Neural crest cell (in vitro differentiated cells): Measurements from ENCODE around the gene C19orf25. TPM values are rescaled to one million over a fixed set of nuclear protein-coding genes. Genes with fewer than 3 reads are reported as not detected.

Experiments used
- DNase-seq: peaks from one replicate; pipeline ENCODE4 v3.0.0; 2021; ENCODE audit warnings: low read depth, mixed read lengths, low spot score
- H3K27ac Mint-ChIP-seq: one replicate; pipeline ENCODE4 v1.8.0; 2021; ENCODE audit warnings: mild to moderate bottlenecking, mixed read lengths; ENCODE audit not compliant: unreplicated experiment
- H3K27me3 Mint-ChIP-seq: 2 replicates; pipeline ENCODE4 v1.8.0; 2021; ENCODE audit warnings: low read depth, mild to moderate bottlenecking, mixed read lengths
- H3K36me3 Mint-ChIP-seq: 2 replicates; pipeline ENCODE4 v1.8.0; 2021; ENCODE audit warnings: low read depth, mild to moderate bottlenecking, mixed read lengths
- H3K4me1 Mint-ChIP-seq: 2 replicates; pipeline ENCODE4 v1.8.0; 2021; ENCODE audit warnings: mixed read lengths
- H3K4me3 Mint-ChIP-seq: one replicate; pipeline ENCODE4 v1.8.0; 2021; ENCODE audit warnings: mild to moderate bottlenecking, mixed read lengths
- H3K9me3 Mint-ChIP-seq: 2 replicates; pipeline ENCODE4 v1.8.0; 2021; ENCODE audit warnings: mixed read lengths
- total RNA-seq: library from RNA; stranded (reverse); gene quantifications from 2 replicates; pipeline ENCODE4 v1.2.1, GENCODE V29; 2021
- TF ChIP-seq, protein P1 (sequence below): fragments of 200-600 bp; sonication (generic); conservative IDR thresholded peaks from 2 replicates; pipeline ENCODE4 v1.5.0; 2021; ENCODE audit warnings: antibody characterized with exemption, mild to moderate bottlenecking

C19orf25 gene
- total RNA-seq, 1 donor from 2014 or later: 41.5 TPM

DNA sequence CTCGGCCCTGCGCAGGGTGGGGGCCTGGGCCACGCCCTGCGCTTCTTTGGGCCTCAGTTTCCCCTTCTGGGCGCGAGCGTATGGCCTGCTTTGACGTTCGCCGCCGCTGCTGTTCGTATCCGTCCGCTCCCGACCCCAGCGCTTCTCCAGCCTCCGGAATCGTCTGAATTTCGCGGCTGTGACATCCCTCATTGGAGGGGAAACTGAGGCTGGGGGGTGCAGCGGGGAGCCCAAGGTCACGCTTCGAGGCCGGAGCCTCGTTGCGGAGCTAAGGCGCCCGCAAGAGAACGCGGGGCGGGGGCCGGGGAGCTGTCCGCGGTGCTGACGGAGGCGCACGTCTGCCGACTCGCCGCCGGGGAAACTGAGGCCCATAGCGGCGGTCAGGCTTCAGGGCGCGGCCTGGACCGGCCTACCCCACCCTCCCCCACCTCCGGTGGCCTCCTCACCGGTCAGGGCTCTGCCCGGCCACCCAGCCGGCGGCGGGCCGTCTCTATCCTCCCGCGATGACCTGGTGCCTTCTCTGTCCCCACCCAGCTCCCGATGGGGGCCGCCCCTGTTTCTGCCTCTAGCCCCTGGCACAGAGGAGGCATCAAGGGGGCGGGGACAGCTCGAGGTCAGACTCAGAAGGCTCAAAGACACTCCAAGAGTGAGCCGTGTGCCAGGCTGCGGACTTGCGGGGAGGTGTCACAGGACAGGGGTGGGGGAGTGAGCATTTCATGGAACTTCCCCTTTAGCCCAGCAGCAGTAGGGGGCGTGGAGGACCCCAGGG, 32.1 kb downstream of the C19orf25 start:
- TF ChIP-seq, protein P1, sequence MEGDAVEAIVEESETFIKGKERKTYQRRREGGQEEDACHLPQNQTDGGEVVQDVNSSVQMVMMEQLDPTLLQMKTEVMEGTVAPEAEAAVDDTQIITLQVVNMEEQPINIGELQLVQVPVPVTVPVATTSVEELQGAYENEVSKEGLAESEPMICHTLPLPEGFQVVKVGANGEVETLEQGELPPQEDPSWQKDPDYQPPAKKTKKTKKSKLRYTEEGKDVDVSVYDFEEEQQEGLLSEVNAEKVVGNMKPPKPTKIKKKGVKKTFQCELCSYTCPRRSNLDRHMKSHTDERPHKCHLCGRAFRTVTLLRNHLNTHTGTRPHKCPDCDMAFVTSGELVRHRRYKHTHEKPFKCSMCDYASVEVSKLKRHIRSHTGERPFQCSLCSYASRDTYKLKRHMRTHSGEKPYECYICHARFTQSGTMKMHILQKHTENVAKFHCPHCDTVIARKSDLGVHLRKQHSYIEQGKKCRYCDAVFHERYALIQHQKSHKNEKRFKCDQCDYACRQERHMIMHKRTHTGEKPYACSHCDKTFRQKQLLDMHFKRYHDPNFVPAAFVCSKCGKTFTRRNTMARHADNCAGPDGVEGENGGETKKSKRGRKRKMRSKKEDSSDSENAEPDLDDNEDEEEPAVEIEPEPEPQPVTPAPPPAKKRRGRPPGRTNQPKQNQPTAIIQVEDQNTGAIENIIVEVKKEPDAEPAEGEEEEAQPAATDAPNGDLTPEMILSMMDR: no peak
- no peak for DNase-seq
- Mint-ChIP-seq H3K27me3 (peaks cover 57% of the 10 kb centered on the region), H3K4me1 (peaks cover 34% of the 10 kb centered on the region), H3K27ac (no peak overlapping the region), H3K9me3 (no peaks in the 10 kb centered on the region), H3K36me3 (peaks cover 9% of the 10 kb centered on the region), H3K4me3 (peak overlapping the region; percentile 85)

DNA sequence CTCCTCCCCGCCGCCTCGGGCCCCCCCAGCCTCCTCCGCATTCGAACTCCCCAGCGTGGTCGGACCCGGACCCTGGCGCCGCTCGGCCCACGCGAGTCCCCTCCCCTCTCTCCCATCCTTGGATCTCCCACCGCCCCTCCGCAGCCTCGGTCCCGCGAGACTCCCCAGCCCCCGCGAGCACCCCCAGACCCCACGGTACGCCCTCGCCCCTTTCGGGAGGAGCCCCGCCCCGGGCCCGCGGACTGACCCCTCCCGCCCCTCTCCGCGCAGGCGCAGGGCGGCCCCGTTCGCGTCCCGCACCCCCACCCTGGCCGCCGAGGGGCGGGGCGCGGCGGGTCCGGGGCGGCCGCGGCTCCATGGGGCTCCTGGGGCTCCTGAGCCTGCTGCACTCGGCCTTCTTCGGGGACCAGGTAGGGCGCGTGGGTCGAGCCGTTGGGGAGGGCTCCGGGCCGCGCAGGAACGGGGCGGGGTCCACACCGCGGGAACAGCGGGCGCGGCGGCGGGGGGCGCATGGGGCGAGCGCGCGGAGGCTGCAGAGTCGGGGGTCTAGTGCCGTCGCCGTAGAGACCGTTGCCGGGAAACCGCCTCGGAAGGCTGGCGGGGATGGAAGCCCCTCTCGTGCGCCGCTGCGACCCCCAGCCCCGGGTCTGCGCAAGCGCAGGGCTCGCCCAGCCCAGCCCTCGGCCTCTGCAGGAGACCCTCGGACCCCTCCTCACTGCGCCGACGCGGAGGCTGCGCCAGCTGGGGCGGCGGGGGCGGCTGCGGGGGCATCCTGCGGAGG, 32.9 kb downstream of the C19orf25 start:
- peak; percentile 73 for DNase-seq
- no peaks in the 10 kb centered on the region for H3K9me3 Mint-ChIP-seq
- peaks cover 9% of the 10 kb centered on the region for H3K36me3 Mint-ChIP-seq
- TF ChIP-seq, protein P1: no peak
- H3K4me3 Mint-ChIP-seq: no peak overlapping the region
- H3K4me1 Mint-ChIP-seq: peaks cover 30% of the 10 kb centered on the region
- H3K27me3 Mint-ChIP-seq: peaks cover 50% of the 10 kb centered on the region
- H3K27ac Mint-ChIP-seq: no peak overlapping the region

DNA sequence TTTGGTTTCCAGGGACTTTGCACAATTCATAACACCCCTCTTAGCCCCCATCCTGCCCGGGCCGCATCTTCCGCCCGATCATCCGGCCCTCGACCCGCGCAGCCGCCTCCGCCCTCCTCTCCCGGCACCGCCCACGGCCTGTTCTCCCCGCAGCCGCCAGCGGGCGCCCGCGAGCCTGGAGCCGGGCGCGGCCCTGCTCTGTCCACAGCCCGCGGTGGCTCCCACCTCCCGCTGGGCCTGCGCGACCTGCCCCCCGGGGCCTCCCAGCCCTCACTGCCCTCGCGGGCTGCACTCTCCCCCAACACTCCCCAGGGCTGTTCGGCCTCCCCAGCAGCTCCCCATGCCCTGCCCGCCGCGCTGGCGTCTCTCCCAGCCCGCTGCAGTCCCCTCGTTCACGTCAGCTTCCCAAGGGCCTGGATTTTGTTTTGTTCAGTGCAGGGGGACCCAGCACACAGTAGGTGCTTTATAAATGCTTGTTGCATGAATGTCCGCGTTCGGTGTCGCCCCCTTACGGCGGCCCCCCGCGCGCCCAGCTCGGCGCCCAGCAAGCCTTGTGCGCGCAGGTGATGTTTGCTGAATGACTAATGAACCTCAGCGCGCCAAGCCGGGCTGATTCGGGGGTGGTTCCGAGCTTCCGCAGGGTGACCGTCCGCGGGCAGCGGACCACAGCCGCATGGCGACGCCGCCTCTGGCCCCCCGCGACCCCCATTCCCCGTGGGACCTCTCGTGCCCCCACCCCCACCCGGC, 33.7 kb downstream of the C19orf25 start:
- Mint-ChIP-seq H3K4me3 (peak overlapping the region; percentile 84), H3K4me1 (peaks cover 22% of the 10 kb centered on the region), H3K9me3 (no peaks in the 10 kb centered on the region), H3K27ac (peak overlapping the region; percentile 43), H3K36me3 (peaks cover 15% of the 10 kb centered on the region), H3K27me3 (peaks cover 42% of the 10 kb centered on the region)
- TF ChIP-seq, protein P1: peak; percentile 89
- DNase-seq: peak; percentile 83

DNA sequence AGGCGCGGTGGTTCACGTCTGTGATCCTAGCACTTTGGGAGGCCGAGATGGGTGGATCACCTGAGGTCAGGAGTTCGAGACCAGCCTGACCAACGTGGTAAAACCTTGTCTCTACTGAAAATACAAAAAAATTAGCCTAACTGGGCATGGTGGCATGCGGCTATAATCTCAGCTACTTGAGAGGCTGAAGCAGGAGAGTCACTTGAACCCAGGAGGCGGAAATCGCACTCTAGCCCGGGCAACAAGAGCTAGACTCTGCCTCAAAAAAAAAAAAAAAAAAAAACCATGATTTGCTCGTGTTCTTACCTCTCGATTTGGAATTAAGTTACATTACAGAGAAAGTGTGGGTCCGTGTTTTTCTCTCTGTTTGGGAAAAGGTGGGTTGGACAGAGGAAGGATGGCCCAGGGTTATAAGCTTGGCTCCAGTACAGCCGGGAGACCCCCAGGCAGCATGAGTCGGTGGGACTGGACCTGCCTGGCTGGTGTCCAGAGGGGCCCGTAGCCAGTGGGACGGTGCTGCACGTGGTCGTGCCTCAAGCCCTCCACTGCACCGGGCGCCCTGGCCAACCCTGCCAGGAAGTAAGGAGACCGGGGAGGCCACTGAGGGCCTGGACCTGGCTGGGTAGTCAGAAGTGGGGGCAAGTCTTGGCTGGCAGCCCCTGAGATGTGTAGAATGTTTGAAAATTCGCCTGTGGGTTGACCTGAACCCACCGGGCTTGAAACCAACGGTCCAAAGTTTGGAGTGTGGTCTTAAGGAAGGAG, 37.2 kb downstream of the C19orf25 start:
- TF ChIP-seq, protein P1: no peak
- peaks cover 18% of the 10 kb centered on the region for H3K4me1 Mint-ChIP-seq
- peak overlapping the region; percentile 86 for H3K4me3 Mint-ChIP-seq
- H3K36me3 Mint-ChIP-seq: peaks cover 26% of the 10 kb centered on the region
- no peaks in the 10 kb centered on the region for H3K9me3 Mint-ChIP-seq
- no peak overlapping the region for H3K27ac Mint-ChIP-seq
- peaks cover 24% of the 10 kb centered on the region for H3K27me3 Mint-ChIP-seq
- no peak for DNase-seq

DNA sequence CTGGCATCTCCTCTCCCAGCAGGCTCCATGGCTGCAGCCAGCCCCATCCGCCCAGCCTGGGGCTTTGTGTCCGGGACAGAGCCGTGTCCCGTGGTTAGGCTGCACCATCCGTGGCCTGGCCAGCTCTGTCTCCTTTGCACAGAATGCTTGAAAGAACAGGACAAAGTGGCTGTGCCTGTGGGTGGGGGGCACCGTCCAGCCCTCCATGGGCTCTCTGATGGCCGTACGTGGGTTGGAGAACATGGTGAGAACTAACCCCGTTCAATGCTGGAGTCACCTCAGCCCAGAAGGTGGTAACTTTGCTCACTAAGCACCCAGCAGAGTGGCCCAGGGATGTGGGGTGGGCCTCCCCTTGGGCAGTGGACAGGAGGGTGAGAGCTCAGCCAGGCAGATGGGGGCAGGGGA, 38.0 kb downstream of the C19orf25 start:
- H3K27ac Mint-ChIP-seq: no peak overlapping the region
- H3K4me1 Mint-ChIP-seq: peaks cover 18% of the 10 kb centered on the region

More for the DNA sequence above, 38.0 kb downstream of the C19orf25 start:
- Mint-ChIP-seq H3K27me3 (peaks cover 21% of the 10 kb centered on the region), H3K9me3 (no peaks in the 10 kb centered on the region), H3K36me3 (peaks cover 26% of the 10 kb centered on the region), H3K4me3 (peak overlapping the region; percentile 86)
- TF ChIP-seq, protein P1: no peak
- no peak for DNase-seq
